Measurements from ENCODE around the gene SAMD15.

The SAMD15 gene

DNA sequence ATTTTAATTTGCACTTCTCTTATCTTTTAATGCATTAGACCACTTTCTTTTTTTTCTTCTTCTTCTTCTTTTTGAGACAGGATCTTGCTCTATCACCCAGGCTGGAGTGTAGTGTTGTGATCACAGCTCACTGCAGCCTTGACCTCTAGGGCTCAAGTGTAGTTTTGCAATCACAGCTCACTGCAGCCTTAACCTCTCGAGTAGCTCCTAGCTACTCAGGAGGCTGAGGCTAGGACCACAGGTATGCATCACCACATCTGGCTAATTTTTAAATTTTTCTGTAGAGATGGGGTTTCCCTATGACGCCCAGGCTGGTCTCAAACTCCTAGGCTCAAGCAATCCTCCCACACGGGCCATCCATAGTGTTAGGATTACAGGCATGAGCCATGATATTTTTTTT is 13.0 kb upstream of the SAMD15 start:
- Histone ChIP-seq H3K27ac (no peak overlapping the region), H3K36me3 (no peaks in the 10 kb centered on the region), H3K9me3 (ENCODE audit: severe bottlenecking) (no peaks in the 10 kb centered on the region)

GRCh38 chr14:77369285-77369684 is 7.9 kb upstream of the SAMD15 start:
- no peak for TF ChIP-seq CTCF (IDR thresholded peaks at IDR 0.05; ENCODE audit: low read depth, low read length)
- no peak for DNase-seq
- no peaks in the 10 kb centered on the region for H3K36me3 ChIP-seq
- H3K4me3 ChIP-seq (ENCODE audit: low read depth, low read length), result no peak overlapping the region
- H3K27ac ChIP-seq, result no peak overlapping the region
- no peaks in the 10 kb centered on the region for H3K27me3 ChIP-seq (ENCODE audit: insufficient read depth, low read depth, severe bottlenecking)
- H3K9me3 ChIP-seq (ENCODE audit: severe bottlenecking), result no peaks in the 10 kb centered on the region

More for the DNA sequence above, 13.0 kb upstream of the SAMD15 start:
- no peak for DNase-seq
- TF ChIP-seq CTCF (IDR thresholded peaks at IDR 0.05; ENCODE audit: low read depth, low read length), result no peak
- H3K27me3 ChIP-seq (ENCODE audit: insufficient read depth, low read depth, severe bottlenecking), result no peaks in the 10 kb centered on the region
- no peak overlapping the region for H3K4me3 ChIP-seq (ENCODE audit: low read depth, low read length)

- Histone ChIP-seq H3K9me3 (ENCODE audit: severe bottlenecking) (no peaks in the 10 kb centered on the region), H3K4me3 (ENCODE audit: low read depth, low read length) (no peak overlapping the region), H3K27ac (no peak overlapping the region), H3K27me3 (ENCODE audit: insufficient read depth, low read depth, severe bottlenecking) (no peaks in the 10 kb centered on the region), H3K36me3 (0 out of 2 replicates have a peak, but pooled peaks cover 2% of the 10 kb centered on the region)
- no peak for DNase-seq
- no peak for TF ChIP-seq CTCF (IDR thresholded peaks at IDR 0.05; ENCODE audit: low read depth, low read length)
These were observed 4.8 kb upstream of the SAMD15 start for GRCh38 chr14:77372304-77372841.

DNA sequence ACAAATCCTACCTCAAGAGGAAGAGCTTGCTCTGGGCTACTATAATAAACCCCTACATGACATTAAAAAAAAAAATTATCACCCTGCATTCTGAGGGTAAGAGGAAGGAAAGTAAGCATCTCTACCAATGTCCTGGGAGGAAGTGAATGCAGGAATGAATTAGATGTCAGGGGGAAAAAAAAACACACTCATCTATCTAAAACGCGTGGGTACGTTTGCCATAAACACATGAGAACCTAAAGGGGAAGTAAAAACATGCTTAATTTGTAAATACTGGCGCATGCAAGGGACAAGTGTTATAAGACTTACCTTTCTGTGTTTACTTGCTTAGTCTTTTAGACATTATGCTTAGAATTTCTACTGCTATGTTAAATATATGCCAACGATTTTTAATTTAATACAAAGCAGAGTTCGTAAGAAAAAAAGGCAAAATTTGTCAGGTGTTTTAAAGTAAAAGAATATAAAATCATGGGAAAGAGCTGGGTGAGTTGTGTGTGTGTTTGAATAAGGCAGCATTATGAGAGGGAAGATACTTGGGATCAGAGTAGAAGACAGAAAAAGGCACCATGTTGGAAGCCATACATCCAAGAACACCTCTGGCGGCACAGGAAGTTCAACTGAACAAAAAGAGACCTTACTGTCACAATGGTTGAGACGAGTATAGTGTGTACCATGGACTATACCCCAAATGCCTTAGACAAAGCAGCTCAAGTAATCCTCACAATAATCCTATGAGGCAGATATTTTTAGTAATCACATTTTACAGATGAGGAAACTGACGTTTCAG is 1.8 kb upstream of the SAMD15 start:
- no peak for TF ChIP-seq CTCF (IDR thresholded peaks at IDR 0.05; ENCODE audit: low read depth, low read length)
- no peak overlapping the region for H3K27ac ChIP-seq
- H3K36me3 ChIP-seq, result 0 out of 2 replicates have a peak, but pooled peaks cover 2% of the 10 kb centered on the region
- H3K4me3 ChIP-seq (ENCODE audit: low read depth, low read length), result no peak overlapping the region
- no peaks in the 10 kb centered on the region for H3K27me3 ChIP-seq (ENCODE audit: insufficient read depth, low read depth, severe bottlenecking)
- no peak for DNase-seq
- H3K9me3 ChIP-seq (ENCODE audit: severe bottlenecking), result peaks cover 3% of the 10 kb centered on the region

GRCh38 chr14:77375973-77376770 is 1.0 kb upstream of the SAMD15 start:
- peak; percentile 23 for DNase-seq
- H3K36me3 ChIP-seq, result 0 out of 2 replicates have a peak, but pooled peaks cover 2% of the 10 kb centered on the region
- peaks cover 3% of the 10 kb centered on the region for H3K9me3 ChIP-seq (ENCODE audit: severe bottlenecking)
- H3K27ac ChIP-seq, result peak overlapping the region; percentile 86
- TF ChIP-seq CTCF (IDR thresholded peaks at IDR 0.05; ENCODE audit: low read depth, low read length), result no peak
- peak overlapping the region; percentile 86 for H3K4me3 ChIP-seq (ENCODE audit: low read depth, low read length)
- no peaks in the 10 kb centered on the region for H3K27me3 ChIP-seq (ENCODE audit: insufficient read depth, low read depth, severe bottlenecking)
